ENCODE data around the gene CALML3. TPM values are rescaled to one million over a fixed set of nuclear protein-coding genes. Genes with fewer than 3 reads are reported as not detected.

Gene CALML3
- total RNA-seq, 1 experiment from 2014 or later: not detected

- Histone ChIP-seq H3K27me3 (replicated peaks; ENCODE audit: insufficient read depth, low read depth, low read length, poor library complexity) (no peaks in the 10 kb centered on the region), H3K27ac (ENCODE audit: low read depth, low read length, poor library complexity, severe bottlenecking) (no peak overlapping the region), H3K4me1 (ENCODE audit: insufficient read depth, low read length, poor library complexity, severe bottlenecking) (no peaks in the 10 kb centered on the region), H3K36me3 (ENCODE audit: insufficient read depth, low read length, poor library complexity, severe bottlenecking) (no peaks in the 10 kb centered on the region), H3K9me3 (ENCODE audit: low read depth, low read length, poor library complexity, severe bottlenecking) (no peaks in the 10 kb centered on the region), H3K4me3 (ENCODE audit: low read depth, low read length, poor library complexity, severe bottlenecking) (no peak overlapping the region)
- intact Hi-C loops (cut with micrococcal nuclease; ENCODE audit: unreplicated experiment): no loop called here
- CTCF ChIA-PET: interaction anchor here (0.5 kb wide), 1 partner anchor 300 kb away, joined by 3 read pairs; no protein-coding TSS in a partner anchor
- POLR2A ChIA-PET (ENCODE audit: low non-redundant PET): interaction anchor here (0.7 kb wide), 1 partner anchor 505 kb away, joined by 5 read pairs; no protein-coding TSS in a partner anchor
- no peak for DNase-seq (ENCODE audit: low spot score)
- TF ChIP-seq, protein P1, sequence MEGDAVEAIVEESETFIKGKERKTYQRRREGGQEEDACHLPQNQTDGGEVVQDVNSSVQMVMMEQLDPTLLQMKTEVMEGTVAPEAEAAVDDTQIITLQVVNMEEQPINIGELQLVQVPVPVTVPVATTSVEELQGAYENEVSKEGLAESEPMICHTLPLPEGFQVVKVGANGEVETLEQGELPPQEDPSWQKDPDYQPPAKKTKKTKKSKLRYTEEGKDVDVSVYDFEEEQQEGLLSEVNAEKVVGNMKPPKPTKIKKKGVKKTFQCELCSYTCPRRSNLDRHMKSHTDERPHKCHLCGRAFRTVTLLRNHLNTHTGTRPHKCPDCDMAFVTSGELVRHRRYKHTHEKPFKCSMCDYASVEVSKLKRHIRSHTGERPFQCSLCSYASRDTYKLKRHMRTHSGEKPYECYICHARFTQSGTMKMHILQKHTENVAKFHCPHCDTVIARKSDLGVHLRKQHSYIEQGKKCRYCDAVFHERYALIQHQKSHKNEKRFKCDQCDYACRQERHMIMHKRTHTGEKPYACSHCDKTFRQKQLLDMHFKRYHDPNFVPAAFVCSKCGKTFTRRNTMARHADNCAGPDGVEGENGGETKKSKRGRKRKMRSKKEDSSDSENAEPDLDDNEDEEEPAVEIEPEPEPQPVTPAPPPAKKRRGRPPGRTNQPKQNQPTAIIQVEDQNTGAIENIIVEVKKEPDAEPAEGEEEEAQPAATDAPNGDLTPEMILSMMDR (conservative IDR thresholded peaks at IDR 0.05; ENCODE audit: low read depth, low read length): no peak
- TF ChIP-seq EZH2 (IDR thresholded peaks at IDR 0.05; ENCODE audit: borderline replicate concordance, low read depth, low read length, poor library complexity, severe bottlenecking): no peak
- no TSS peak for BruUV-seq (replicated peaks)
Measured at GRCh38 chr10:5576154-5576748, 51.5 kb downstream of the CALML3 start.

Other genes with a start within 250 kb of the CALML3 start
- gene UCN3, start 160.0 kb upstream of the CALML3 start, total RNA-seq (2021): not detected in 2 replicates
- 0.19 TPM in 1 of 2 replicates, not detected in the other for gene TUBAL3, start 120.1 kb upstream of the CALML3 start, total RNA-seq (2021)
- 64.3 and 71.4 TPM in 2 replicates for gene NET1, start 112.4 kb upstream of the CALML3 start, total RNA-seq (2021)
- gene CALML5, start 25.4 kb upstream of the CALML3 start, total RNA-seq (2021): not detected in 2 replicates
- 11.9 and 17.8 TPM in 2 replicates for gene ASB13, start 141.6 kb downstream of the CALML3 start, total RNA-seq (2021)
- gene TASOR2, start 159.9 kb downstream of the CALML3 start, total RNA-seq (2021): 82.5 and 94.5 TPM in 2 replicates

Measured in A673 (cell line).